Ovary (tissue), 9 donors: Measurements from ENCODE around the gene CPN2. TPM values are rescaled to one million over a fixed set of nuclear protein-coding genes. Genes with fewer than 3 reads are reported as not detected.

Experiments
- DNase-seq, 5 donors: peaks; one replicate each; pipeline ENCODE4 v3.0.0-alpha.2; 2019 to 2020
- H3K27ac ChIP-seq, 2 donors: fragments of 200-600 bp; one replicate each; pipeline versions ENCODE4 v1.5.1 to v1.8.0; 2019 to 2022
- H3K27me3 ChIP-seq: fragments of 200-600 bp; one replicate; pipeline ENCODE4 v1.8.0; 2022
- H3K36me3 ChIP-seq: fragments of 200-600 bp; sonication (generic); one replicate; pipeline ENCODE4 v1.5.1; 2019
- H3K4me1 ChIP-seq: one replicate; pipeline ENCODE4 v1.8.1; 2013; ENCODE audit warnings: mild to moderate bottlenecking, moderate library complexity; ENCODE audit not compliant: insufficient read depth
- H3K4me3 ChIP-seq: fragments of 200-600 bp; sonication (generic); one replicate; pipeline ENCODE4 v1.5.1; 2017
- H3K9me3 ChIP-seq, 2 donors: fragments of 200-600 bp in 1 of 2; sonication (generic) in 1 of 2; one replicate each; pipeline versions ENCODE4 v1.5.1 to v1.8.1; 2013 to 2019; ENCODE audit warnings: mild to moderate bottlenecking in 1 of 2, moderate library complexity in 1 of 2
- CTCF ChIP-seq, 3 donors: fragments of 450-650 bp in 2 of 3; fragments of 200-600 bp in 1 of 3; IDR thresholded peaks; one replicate each; pipeline versions ENCODE4 v1.5.1 to v1.8.0; 2016 to 2022; ENCODE audit warnings: antibody characterized with exemption in 3 of 3, mild to moderate bottlenecking in 1 of 3
- EP300 ChIP-seq: sonication (generic); formaldehyde crosslinking; IDR thresholded peaks from one replicate; pipeline ENCODE4 v1.6.1; 2017; ENCODE audit warnings: antibody characterized with exemption
- POLR2A ChIP-seq: fragments of 450-650 bp; IDR thresholded peaks from one replicate; pipeline ENCODE4 v1.6.1; 2017; ENCODE audit warnings: antibody characterized with exemption, mild to moderate bottlenecking, moderate library complexity
- WGBS, 3 donors: extraction: QIAGEN DNeasy Blood & Tissue Kit in 1 of 3; methylation state at CpG; one replicate each; pipeline versions ENCODE4 v1.1.5 to v1.1.7; 2013 to 2017; 5-methylcytosine and 5-hydroxymethylcytosine counted together
- intact Hi-C, 4 donors: fragments of 100-400 bp; cut with DNase I; formaldehyde crosslinking; loops; one replicate each; pipeline versions ENCODE4 v1.11.0 to v1.15.1; 2022 to 2023
- polyA plus RNA-seq, 2 donors: library from polyadenylated mRNA; stranded (reverse); fragments of 200-250 nt in 1 of 2; fragments of 350-450 nt in 1 of 2; fragmentation: Illumina TruSeq in 1 of 2; extraction: RNeasy Lipid Tissue Mini Kit (QIAGEN cat#74804) in 1 of 2; gene quantifications; one replicate each; pipeline ENCODE4 v1.2.3, GENCODE V29; 2013 to 2014
- total RNA-seq, 7 donors: library from RNA; depleted of rRNA in 2 of 7; stranded (reverse); fragments of >200 nt in 2 of 7; fragmentation: NEBNext Ultra II Directional in 3 of 7; extraction: Animal tissue kit (Norgen Biotek cat#: 25700) in 3 of 7; gene quantifications; one replicate each; pipeline versions ENCODE4 v1.1.0 to v1.2.4, GENCODE V29; 2016 to 2023
- donor health status: DM: no; HTN: no; CAD: no; lungs with moderate emphysema.
- donor health status: DM: no; HTN: no; CAD: no.
- donor health status: Bipolar disorder and iron deficiency.
- donor health status: DM: yes; HTN: yes; CAD: no.
- donor health status: DM: no; HTN: no; CAD: no.
- donor health status: DM: yes; HTN: yes; CAD: no.

Gene CPN2
- total and polyA plus RNA-seq, 9 donors, result 0.18 to 1.6 TPM; not detected in 7

GRCh38 chr3:194313560-194314387, 37.4 kb downstream of the CPN2 start:
- no peaks in the 10 kb centered on the region for H3K36me3 ChIP-seq
- H3K4me1 ChIP-seq, result peaks cover 11% of the 10 kb centered on the region
- DNase-seq, result peak; percentile 85 to 92 (median 90)
- no peaks in the 10 kb centered on the region for H3K9me3 ChIP-seq
- TF ChIP-seq POLR2A, result no peak
- TF ChIP-seq CTCF (IDR thresholded peaks at IDR 0.05), result no peak
- TF ChIP-seq EP300, result no peak
- H3K27me3 ChIP-seq, result no peaks in the 10 kb centered on the region
- 18 to 25% (median 18%) methylated on average over 15 of the region's 15 CpGs for WGBS, 3 donors
- peak overlapping the region in 1 of 2 donors; percentile 80 for H3K27ac ChIP-seq
- H3K4me3 ChIP-seq, result no peak overlapping the region
- intact Hi-C loops, result loop anchor here (2.0 to 10.0 kb wide), 6 partner anchors 46 to 311 kb away; partner anchors contain the start of gene HES1 (in 2 of the 4)

GRCh38 chr3:194312743-194313281, 38.3 kb downstream of the CPN2 start:
- Histone ChIP-seq H3K9me3 (no peaks in the 10 kb centered on the region), H3K27ac (peak overlapping the region in 1 of 2 donors; percentile 69), H3K4me3 (no peak overlapping the region), H3K4me1 (peaks cover 11% of the 10 kb centered on the region), H3K36me3 (no peaks in the 10 kb centered on the region), H3K27me3 (no peaks in the 10 kb centered on the region)
- WGBS, 3 donors, result 0 to 3% (median 1%) methylated on average over 16 of the region's 16 CpGs
- peak; percentile 66 for TF ChIP-seq EP300
- no peak for TF ChIP-seq CTCF (IDR thresholded peaks at IDR 0.05)
- intact Hi-C loops, result loop anchor here in 3 of 4 donors (5.0 to 10.0 kb wide), 5 partner anchors 46 to 311 kb away; no protein-coding TSS in a partner anchor
- peak; percentile 80 to 88 (median 87) for DNase-seq

- WGBS, 3 donors, result 15% methylated on average over 7 of the region's 7 CpGs
- Histone ChIP-seq H3K4me1 (peaks cover 11% of the 10 kb centered on the region), H3K36me3 (no peaks in the 10 kb centered on the region), H3K27ac (peak overlapping the region in 1 of 2 donors; percentile 69), H3K27me3 (no peaks in the 10 kb centered on the region), H3K9me3 (no peaks in the 10 kb centered on the region), H3K4me3 (no peak overlapping the region)
- intact Hi-C loops, result loop anchor here in 3 of 4 donors (5.0 to 10.0 kb wide), 5 partner anchors 45 to 310 kb away; no protein-coding TSS in a partner anchor
- TF ChIP-seq EP300 (no peak), POLR2A (no peak), CTCF (IDR thresholded peaks at IDR 0.05) (no peak)
- DNase-seq, result peak; percentile 56 to 74 (median 63)
Measured at GRCh38 chr3:194312186-194312742, 38.9 kb downstream of the CPN2 start.

GRCh38 chr3:194311000-194311399, 40.1 kb downstream of the CPN2 start:
- H3K9me3 ChIP-seq, result no peaks in the 10 kb centered on the region
- H3K4me1 ChIP-seq, result peaks cover 11% of the 10 kb centered on the region
- TF ChIP-seq POLR2A, result no peak
- no peak for TF ChIP-seq EP300
- no peak for TF ChIP-seq CTCF (IDR thresholded peaks at IDR 0.05)
- 98% methylated on average over 2 of the region's 2 CpGs for WGBS, 3 donors
- DNase-seq, result no peak
- H3K27me3 ChIP-seq, result no peaks in the 10 kb centered on the region
- no peaks in the 10 kb centered on the region for H3K36me3 ChIP-seq
- intact Hi-C loops, result loop anchor here in 3 of 4 donors (5.0 to 10.0 kb wide), 5 partner anchors 44 to 309 kb away; no protein-coding TSS in a partner anchor
- no peak overlapping the region for H3K27ac ChIP-seq
- H3K4me3 ChIP-seq, result no peak overlapping the region
